NCI-H1694 treated with DMSO at 0.1 percent for 48 hours (cell line): ENCODE measurements around the gene ABCD4.

Experiments used
- DNase-seq: peaks from one replicate; lab custom pipeline; 2025; lab: John Stamatoyannopoulos, UW

The ABCD4 gene

GRCh38 chr14:74259513-74259912 lies 43.2 kb downstream of the ABCD4 start:
- no peak for DNase-seq

- no peak for DNase-seq
Observed at GRCh38 chr14:74258764-74259035, 44.0 kb downstream of the ABCD4 start.

- DNase-seq, result no peak
Observed at GRCh38 chr14:74257941-74258763, 44.6 kb downstream of the ABCD4 start.

DNA sequence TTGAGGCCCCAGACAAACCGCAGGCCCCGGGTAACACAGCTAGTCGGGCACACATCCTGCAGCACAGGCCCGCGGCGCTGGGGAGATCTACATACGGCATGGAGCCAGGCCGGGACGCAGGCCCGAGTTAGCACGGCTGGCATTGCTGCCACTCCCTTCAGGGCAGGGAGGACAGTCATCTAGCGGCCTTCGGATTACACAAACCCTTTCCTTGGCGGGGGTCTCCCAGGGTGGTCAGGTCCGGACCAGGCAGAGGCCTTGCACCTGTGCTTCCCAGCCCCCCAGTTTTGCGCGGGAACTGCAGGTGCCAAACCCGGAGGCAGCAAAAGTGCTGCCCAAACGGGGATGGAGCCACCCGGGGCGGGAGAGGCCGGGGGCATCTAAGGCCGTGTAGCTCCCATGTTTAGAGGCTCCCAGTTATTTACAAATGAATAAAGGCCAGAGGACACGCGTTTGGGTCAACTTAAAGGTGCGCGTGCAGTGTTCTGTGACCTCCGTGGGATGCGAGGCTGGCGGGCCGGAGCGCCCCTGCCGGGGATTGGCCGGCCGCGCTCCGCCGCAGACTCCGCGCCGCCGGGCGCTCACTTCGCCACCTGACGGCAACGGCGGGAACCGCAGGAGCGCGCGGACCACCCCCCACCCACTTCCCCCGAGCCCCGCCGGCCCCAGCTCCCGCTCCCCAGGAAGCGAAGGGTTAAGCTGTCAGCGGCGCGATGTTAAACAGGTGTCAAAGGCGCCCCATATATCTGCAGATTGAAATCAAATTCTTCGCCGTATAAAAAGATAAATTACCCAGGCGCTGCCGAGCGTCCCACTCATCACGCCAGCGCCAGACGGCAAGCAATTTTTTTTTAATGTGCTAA lies 45.4 kb downstream of the ABCD4 start:
- peak; percentile 93 for DNase-seq

DNA sequence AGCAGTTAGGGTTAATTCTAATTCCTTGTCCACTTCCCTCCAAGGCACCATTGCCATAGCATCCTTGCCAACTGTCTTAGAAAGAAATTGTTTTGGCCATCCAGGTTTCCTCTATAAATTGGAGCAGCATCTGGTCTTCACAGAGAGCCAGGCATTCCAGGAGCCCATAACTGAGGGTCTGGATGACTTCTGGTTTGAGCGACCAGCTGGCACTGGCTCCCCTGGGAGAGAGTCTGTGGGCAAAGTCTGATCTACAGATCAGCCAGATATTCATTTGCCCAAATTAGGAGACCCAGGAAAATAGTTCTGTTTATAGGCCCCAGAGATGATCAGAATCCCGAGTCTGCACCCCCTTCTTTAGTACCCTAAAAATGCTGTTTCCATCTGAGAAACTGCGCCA lies 47.5 kb downstream of the ABCD4 start:
- peak; percentile 91 for DNase-seq

- DNase-seq, result no peak
Observed at GRCh38 chr14:74249433-74250375, 53.0 kb downstream of the ABCD4 start.

DNA sequence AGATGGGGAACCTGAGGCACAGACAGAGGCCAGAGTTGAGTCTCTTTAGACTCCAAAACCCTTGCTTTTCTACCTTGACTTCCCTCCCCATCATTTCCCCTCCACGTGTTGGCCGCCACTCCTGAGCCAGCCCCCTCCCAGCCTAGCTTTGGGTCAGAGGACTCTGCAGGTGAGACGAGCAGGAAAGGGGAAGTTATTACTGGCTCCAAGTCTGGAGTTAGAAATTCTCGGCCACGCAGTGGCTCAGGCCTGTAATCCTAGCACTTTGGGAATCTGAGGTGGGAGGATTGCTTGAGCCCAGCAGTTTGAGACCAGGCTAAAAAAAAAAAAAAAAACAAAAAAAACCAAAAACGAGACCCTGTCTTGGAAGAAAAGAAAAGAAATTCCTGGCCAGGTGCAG lies 54.7 kb downstream of the ABCD4 start:
- DNase-seq, result no peak

- no peak for DNase-seq
Observed at GRCh38 chr14:74246542-74246941, 56.2 kb downstream of the ABCD4 start.

GRCh38 chr14:74245292-74245691 lies 57.4 kb downstream of the ABCD4 start:
- no peak for DNase-seq

DNA sequence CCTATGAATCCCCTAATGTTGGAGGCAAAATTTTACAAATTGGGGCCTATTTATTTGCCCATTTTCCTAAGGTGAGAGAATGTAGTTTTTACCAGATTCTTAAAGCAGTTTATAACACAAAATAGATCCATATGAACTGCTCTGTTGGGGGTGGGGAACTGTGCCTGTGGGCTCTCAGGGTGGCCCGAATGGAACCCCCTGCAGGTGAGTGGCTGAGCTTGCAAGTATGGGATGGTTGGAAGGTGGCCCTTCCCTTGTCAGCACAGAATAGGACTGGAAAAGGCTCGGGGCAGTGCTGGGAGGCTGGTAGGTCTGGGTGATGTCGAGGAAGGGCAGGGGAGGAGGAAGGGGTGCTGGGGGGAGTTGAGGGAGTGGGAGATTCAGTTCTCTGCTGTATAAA lies 58.6 kb downstream of the ABCD4 start:
- DNase-seq, result no peak

DNA sequence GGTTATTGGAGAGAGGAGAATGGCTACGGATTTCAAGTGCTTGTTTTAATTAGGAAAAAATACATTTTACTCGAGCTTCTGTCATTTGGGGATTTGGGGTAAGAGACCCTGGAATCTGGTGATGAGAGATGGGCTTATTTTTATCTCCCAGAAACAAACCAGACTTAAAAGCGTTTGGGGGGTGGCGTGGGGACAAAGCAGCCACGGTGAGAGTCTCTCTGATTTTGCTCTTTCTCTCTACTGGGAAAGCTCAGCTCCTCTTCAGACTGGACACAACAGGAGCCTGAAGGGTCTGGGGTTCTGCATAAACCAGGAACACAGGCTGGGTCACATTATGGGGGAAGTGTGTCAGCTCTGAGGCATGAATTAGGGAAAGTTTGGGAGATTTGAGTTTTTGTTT lies 59.7 kb downstream of the ABCD4 start:
- no peak for DNase-seq

GRCh38 chr14:74242780-74243042 lies 60.0 kb downstream of the ABCD4 start:
- DNase-seq, result no peak

DNA sequence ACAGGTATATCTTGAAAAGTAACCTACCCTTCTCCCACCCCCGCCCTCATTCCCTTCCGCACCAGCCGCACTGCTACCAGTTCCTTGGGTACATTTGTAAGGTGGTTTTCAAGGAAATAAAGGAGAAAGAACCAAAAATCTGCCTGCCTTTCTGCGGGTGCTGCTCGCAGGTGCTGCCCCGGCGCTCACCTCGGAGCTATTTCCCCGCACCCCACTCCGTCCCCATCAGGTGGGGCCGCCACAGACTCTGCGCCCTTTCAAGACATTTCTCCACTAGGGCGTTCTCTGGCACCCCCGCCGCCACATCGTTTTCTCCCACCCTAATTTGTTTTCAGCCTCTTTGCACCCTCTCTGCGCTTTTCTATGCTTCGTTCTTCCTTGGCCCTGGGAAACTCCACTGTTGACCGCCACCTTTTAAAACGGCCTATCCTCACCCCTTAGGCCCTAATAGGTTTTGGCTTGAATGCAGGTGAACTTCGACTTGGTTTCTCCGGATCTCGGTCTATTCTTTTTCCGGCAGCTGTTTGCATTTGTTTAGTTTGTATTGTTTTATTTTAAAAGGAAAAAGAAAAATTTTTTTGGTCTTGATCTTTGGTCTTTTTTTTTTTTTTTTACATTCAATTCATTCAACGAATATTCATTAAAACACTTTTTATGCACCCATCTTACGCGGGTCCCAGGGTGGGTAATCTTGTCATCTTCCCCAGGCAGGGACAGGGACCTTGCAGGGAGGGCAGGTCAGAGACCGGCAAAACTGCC lies 60.5 kb downstream of the ABCD4 start:
- DNase-seq, result no peak

GRCh38 chr14:74241652-74242017 lies 61.1 kb downstream of the ABCD4 start:
- DNase-seq, result no peak

- no peak for DNase-seq
Observed at GRCh38 chr14:74240794-74241651, 61.7 kb downstream of the ABCD4 start.

- DNase-seq, result no peak
Observed at GRCh38 chr14:74239848-74240793, 62.6 kb downstream of the ABCD4 start.

DNA sequence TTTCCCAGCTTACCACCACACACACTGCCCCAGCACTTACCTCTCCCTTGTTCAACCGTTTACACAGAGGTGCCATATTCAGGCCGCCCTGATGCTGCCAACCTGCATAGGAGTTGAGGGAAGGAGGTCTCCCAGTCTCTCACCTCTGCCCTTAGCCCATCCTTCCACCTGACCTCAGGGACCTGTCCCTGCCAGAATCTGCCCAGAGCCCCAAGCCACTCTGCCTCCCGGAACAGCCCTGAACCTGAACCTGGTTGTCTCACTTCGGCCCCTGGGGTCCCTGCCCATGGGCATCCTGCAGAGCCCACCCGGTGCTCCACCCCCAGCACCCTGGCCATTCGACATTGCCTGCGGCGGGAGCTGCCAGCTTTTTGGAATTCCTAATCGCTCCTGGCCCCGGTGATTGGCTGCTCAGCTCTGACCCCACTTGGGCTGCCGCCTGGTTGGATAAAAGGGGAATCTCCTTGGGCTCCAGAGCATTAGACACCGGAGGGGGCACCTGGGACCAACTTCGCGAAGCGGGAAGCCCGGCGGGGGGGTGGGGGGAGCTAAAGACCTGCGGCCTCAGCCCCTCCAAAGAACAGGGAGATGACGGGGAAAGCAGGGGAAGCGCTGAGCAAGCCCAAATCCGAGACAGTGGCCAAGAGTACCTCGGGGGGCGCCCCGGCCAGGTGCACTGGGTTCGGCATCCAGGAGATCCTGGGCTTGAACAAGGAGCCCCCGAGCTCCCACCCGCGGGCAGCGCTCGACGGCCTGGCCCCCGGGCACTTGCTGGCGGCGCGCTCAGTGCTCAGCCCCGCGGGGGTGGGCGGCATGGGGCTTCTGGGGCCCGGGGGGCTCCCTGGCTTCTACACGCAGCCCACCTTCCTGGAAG lies 63.5 kb downstream of the ABCD4 start, which contains the start of gene VSX2:
VSX2 (plus strand) TSS at position 476 of the 874 bp plus-strand sequence; CDS start at position 589, 113 bp downstream.
- DNase-seq, result no peak

DNA sequence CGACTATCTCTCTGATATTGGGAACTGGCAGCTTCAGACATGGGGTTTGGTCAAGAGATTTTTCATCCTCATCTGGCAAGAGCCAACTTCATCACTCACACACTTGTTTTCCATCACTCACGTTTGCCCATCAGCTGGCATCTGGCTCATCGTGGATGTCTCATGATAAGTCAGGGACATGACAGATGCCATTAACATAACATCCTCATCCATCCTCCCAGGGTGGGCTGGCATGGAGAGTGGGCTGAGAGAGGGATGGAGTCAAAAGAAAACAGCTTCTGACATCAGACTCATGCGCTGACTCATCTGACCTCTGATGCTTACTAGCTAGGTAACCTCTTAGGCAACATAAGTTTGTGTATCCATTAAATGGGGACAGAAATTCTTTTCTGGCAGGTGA lies 65.3 kb downstream of the ABCD4 start:
- no peak for DNase-seq
